K562 (cell line): ENCODE measurements around the gene CCDC183. TPM values are rescaled to one million over a fixed set of nuclear protein-coding genes. Genes with fewer than 3 reads are reported as not detected.

Experiments
- ATF1 ChIP-seq, 2 experiments: fragments of 450-650 bp in 1 of 2; IDR thresholded peaks; 2 replicates each; pipeline ENCODE4 v1.6.1; 2016; ENCODE audit warnings: missing compliant biosample characterization in 1 of 2, missing genetic modification characterization in 1 of 2
- CCNT2 ChIP-seq: IDR thresholded peaks from 2 replicates; pipeline ENCODE4 v1.6.1; 2011; ENCODE audit warnings: borderline replicate concordance, low read depth, mild to moderate bottlenecking, moderate library complexity, mixed read lengths, low read length; ENCODE audit not compliant: insufficient read length; ENCODE audit errors: extremely low read depth
- E2F3 ChIP-seq: fragments of 250-450 bp; sonication (Bioruptor Pico); IDR thresholded peaks from 2 replicates; pipeline ENCODE4 v1.4.0; 2020; ENCODE audit warnings: mild to moderate bottlenecking
- E2F5 ChIP-seq: sonication (generic); formaldehyde crosslinking; IDR thresholded peaks from 2 replicates; pipeline ENCODE4 v1.8.0; 2022; ENCODE audit warnings: mild to moderate bottlenecking, missing genetic modification reagents
- FOXA3 ChIP-seq, 2 experiments: fragments of 450-650 bp in 1 of 2; sonication (generic) in 1 of 2; formaldehyde crosslinking; IDR thresholded peaks in 1 of 2; conservative IDR thresholded peaks in 1 of 2; 2 replicates each; pipeline versions ENCODE4 v1.4.0 to v1.8.0; 2020 to 2022; ENCODE audit warnings: mild to moderate bottlenecking in 2 of 2, missing genetic modification reagents in 1 of 2
- FOXK2 ChIP-seq, 2 experiments: fragments of 450-650 bp; IDR thresholded peaks in 1 of 2; conservative IDR thresholded peaks in 1 of 2; 2 replicates each; pipeline ENCODE4 v1.6.1; 2016; ENCODE audit warnings: low read depth in 2 of 2, mild to moderate bottlenecking in 1 of 2
- FUS ChIP-seq: fragments of 200-400 bp; formaldehyde crosslinking; optimal IDR thresholded peaks from 2 replicates; pipeline ENCODE3; 2017; ENCODE audit warnings: low read depth, low read length
- HDAC8 ChIP-seq: fragments of 450-650 bp; IDR thresholded peaks from 2 replicates; pipeline ENCODE4 v1.6.1; 2016; ENCODE audit warnings: mild to moderate bottlenecking, missing genetic modification characterization, moderate library complexity, missing compliant biosample characterization
- MLLT1 ChIP-seq, 2 experiments: fragments of 450-650 bp; IDR thresholded peaks; 2 replicates each; pipeline ENCODE4 v1.6.1; 2016
- PHF20 ChIP-seq: fragments of 450-650 bp; IDR thresholded peaks from 2 replicates; pipeline ENCODE4 v1.6.1; 2018; ENCODE audit not compliant: partially characterized antibody
- POLR3A ChIP-seq: IDR thresholded peaks from 2 replicates; pipeline ENCODE4 v1.6.1; 2011; ENCODE audit warnings: borderline replicate concordance, mild to moderate bottlenecking, moderate library complexity; ENCODE audit not compliant: insufficient read length, insufficient read depth; ENCODE audit errors: extremely low read depth
- RAD51 ChIP-seq: fragments of 450-650 bp; IDR thresholded peaks from 2 replicates; pipeline ENCODE4 v1.7.1; 2016; ENCODE audit warnings: low read depth, mild to moderate bottlenecking, borderline replicate concordance
- SMARCE1 ChIP-seq: fragments of 450-650 bp; IDR thresholded peaks from 2 replicates; pipeline ENCODE4 v1.7.1; 2016; ENCODE audit warnings: mild to moderate bottlenecking
- TEAD1 ChIP-seq, 2 experiments: fragments of 450-650 bp in 1 of 2; sonication (generic) in 1 of 2; formaldehyde crosslinking; IDR thresholded peaks; 2 replicates each; pipeline versions ENCODE4 v1.4.0 to v1.8.0; 2020 to 2022; ENCODE audit warnings: mild to moderate bottlenecking in 2 of 2, missing genetic modification reagents in 1 of 2
- TFAM ChIP-seq: fragments of 250-450 bp; sonication (Bioruptor Pico); conservative IDR thresholded peaks from 2 replicates; pipeline ENCODE4 v1.5.0; 2021; ENCODE audit warnings: mild to moderate bottlenecking, moderate library complexity
- UBTF ChIP-seq, 2 experiments: IDR thresholded peaks; 2 replicates each; pipeline ENCODE4 v1.6.1; 2012; ENCODE audit warnings: improper control_type of control experiment in 2 of 2, low read depth in 2 of 2, low read length in 2 of 2, borderline replicate concordance in 1 of 2
- USF2 ChIP-seq: sonication (generic); formaldehyde crosslinking; IDR thresholded peaks from 2 replicates; pipeline ENCODE4 v1.5.0; 2020; ENCODE audit warnings: missing genetic modification reagents
- YBX1 ChIP-seq: fragments of 450-650 bp; IDR thresholded peaks from 2 replicates; pipeline ENCODE4 v1.7.1; 2016; ENCODE audit warnings: mild to moderate bottlenecking
- ZNF311 ChIP-seq: fragments of 250-450 bp; sonication (Bioruptor Pico); IDR thresholded peaks from 2 replicates; pipeline ENCODE4 v1.4.0; 2020; ENCODE audit warnings: mild to moderate bottlenecking, moderate library complexity
- polyA plus RNA-seq, 8 experiments: library from polyadenylated mRNA; depleted of rRNA in 4 of 8; stranded (reverse) in 5 of 8; unstranded in 3 of 8; fragments of >200 nt; fragmentation: Nextera tagmentation in 2 of 8; fragmentation: Illumina TruSeq in 1 of 8; extraction: Ambion mirVana in 2 of 8; extraction: Trizol in 1 of 8; gene quantifications; 2 replicates each; pipeline versions ENCODE4 v1.2.1 to v1.2.3, GENCODE V29; 2011 to 2014; ENCODE audit warnings: inconsistent platforms in 1 of 8, missing spikeins in 1 of 8
- total RNA-seq, 7 experiments: library from RNA; depleted of rRNA in 6 of 7; stranded (reverse); fragments of >200 nt in 6 of 7; fragmentation: Illumina TruSeq in 2 of 7; extraction: Trizol in 2 of 7; gene quantifications; 2 replicates each; pipeline versions ENCODE4 v1.2.1 to v1.2.3, GENCODE V29; 2011 to 2021; ENCODE audit warnings: low replicate concordance in 1 of 7
- TF ChIP-seq, protein P1 (sequence below): sonication (generic); formaldehyde crosslinking; IDR thresholded peaks from 2 replicates; pipeline ENCODE4 v1.9.0; 2022; ENCODE audit warnings: mild to moderate bottlenecking, missing genetic modification reagents

Gene CCDC183
- total and polyA plus RNA-seq, 9 of the 15 experiments (the other 6 are each of a cell fraction or from before 2014, with no cell fraction given) = 0.21 to 0.60 (median 0.29) TPM; not detected in 4

GRCh38 chr9:136790640-136791515 is 5.3 kb upstream of the CCDC183 start, which contains the start of gene TMEM141 (continued):
- TF ChIP-seq E2F5 (CRISPR knock-in tag) (no peak), FOXK2 (conservative IDR thresholded peaks at IDR 0.05 in 1 of 2, IDR thresholded peaks at IDR 0.05 in 1 of 2; ENCODE audit: low read depth in 2 of 2) (no peak; a peak in 1 of 4 replicates), FOXA3 (CRISPR knock-in tag; conservative IDR thresholded peaks at IDR 0.05 in 1 of 2, IDR thresholded peaks at IDR 0.05 in 1 of 2) (no peak), E2F3 (CRISPR knock-in tag) (no peak), YBX1 (no peak), MLLT1 (IDR thresholded peaks at IDR 0.05) (no peak), USF2 (CRISPR knock-in tag) (peak; percentile 44; the same call in 1 of the 2 replicates), HDAC8 (tag) (no peak), FUS (no peak), SMARCE1 (no peak), UBTF (IDR thresholded peaks at IDR 0.05; ENCODE audit: borderline replicate concordance in 1 of 2, low read depth in 2 of 2, low read length in 2 of 2) (no peak), PHF20 (no peak), CCNT2 (peak; percentile 80), TEAD1 (CRISPR knock-in tag; IDR thresholded peaks at IDR 0.05) (no peak), POLR3A (no peak), ATF1 (CRISPR knock-in tag; IDR thresholded peaks at IDR 0.05) (no peak), ATF1 (tag; IDR thresholded peaks at IDR 0.05) (no peak), TFAM (CRISPR knock-in tag) (no peak), ZNF311 (CRISPR knock-in tag) (no peak), RAD51 (no peak; the same call in 1 of the 2 replicates)
- TF ChIP-seq, protein P1, sequence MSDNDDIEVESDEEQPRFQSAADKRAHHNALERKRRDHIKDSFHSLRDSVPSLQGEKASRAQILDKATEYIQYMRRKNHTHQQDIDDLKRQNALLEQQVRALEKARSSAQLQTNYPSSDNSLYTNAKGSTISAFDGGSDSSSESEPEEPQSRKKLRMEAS (CRISPR knock-in tag) = no peak
